Measurements from ENCODE around the gene HAAO.

- TF ChIP-seq CTCF (IDR thresholded peaks at IDR 0.05) (no peak), POLR2A (IDR thresholded peaks at IDR 0.05) (no peak)
These were observed 3.5 kb upstream of the HAAO start for GRCh38 chr2:42795841-42796301.

All from Peyer's patch (tissue), 4 donors.